NOMO-1 treated with dmso at 0.1 percent for 144 hours (cell line): Measurements from ENCODE around the gene C15orf61.
A peak's percentile ranks its signal among the peaks of the same experiment; 100 is the strongest.

ENCODE experiments used
- DNase-seq: peaks from one replicate; lab custom pipeline; 2025; ENCODE audit not compliant: unreplicated experiment; lab: John Stamatoyannopoulos, UW

The C15orf61 gene

GRCh38 chr15:67548862-67549651 lies 28.1 kb downstream of the C15orf61 start:
- DNase-seq = no peak

GRCh38 chr15:67549736-67550135 lies 28.8 kb downstream of the C15orf61 start:
- no peak for DNase-seq

- DNase-seq = no peak
Observed at GRCh38 chr15:67550522-67550921, 29.6 kb downstream of the C15orf61 start.

- no peak for DNase-seq
Observed at GRCh38 chr15:67551207-67551743, 30.3 kb downstream of the C15orf61 start.

- no peak for DNase-seq
Observed at GRCh38 chr15:67554580-67554979, 33.6 kb downstream of the C15orf61 start.

- no peak for DNase-seq
Observed at GRCh38 chr15:67556976-67557570, 36.1 kb downstream of the C15orf61 start.

GRCh38 chr15:67558502-67558901 lies 37.6 kb downstream of the C15orf61 start:
- DNase-seq = no peak

- DNase-seq = no peak
Observed at GRCh38 chr15:67559158-67559557, 38.2 kb downstream of the C15orf61 start.

- no peak for DNase-seq
Observed at GRCh38 chr15:67559576-67559975, 38.6 kb downstream of the C15orf61 start.

- no peak for DNase-seq
Observed at GRCh38 chr15:67560320-67560719, 39.4 kb downstream of the C15orf61 start.

- no peak for DNase-seq
Observed at GRCh38 chr15:67563092-67563491, 42.2 kb downstream of the C15orf61 start.

- DNase-seq = no peak
Observed at GRCh38 chr15:67564021-67564967, 43.4 kb downstream of the C15orf61 start.

- no peak for DNase-seq
Observed at GRCh38 chr15:67564968-67565345, 44.0 kb downstream of the C15orf61 start.

- no peak for DNase-seq
Observed at GRCh38 chr15:67569668-67570067, 48.7 kb downstream of the C15orf61 start.

GRCh38 chr15:67570875-67571647 lies 50.1 kb downstream of the C15orf61 start:
- DNase-seq = no peak

- no peak for DNase-seq
Observed at GRCh38 chr15:67571648-67572415, 50.9 kb downstream of the C15orf61 start.

GRCh38 chr15:67573194-67573593 lies 52.3 kb downstream of the C15orf61 start:
- peak; percentile 21 for DNase-seq

- no peak for DNase-seq
Observed at GRCh38 chr15:67575039-67575502, 54.1 kb downstream of the C15orf61 start.

GRCh38 chr15:67578020-67578600 lies 57.2 kb downstream of the C15orf61 start:
- DNase-seq = no peak
